Astrocyte of the spinal cord (primary cell): ENCODE measurements around the gene RPL13.

Experiments
- DNase-seq: peaks from one replicate; pipeline ENCODE4 v3.0.0; 2011; ENCODE audit warnings: low read depth, low spot score
- H3K4me3 ChIP-seq: 2 replicates; pipeline ENCODE4 v1.5.1; 2011; ENCODE audit warnings: low read depth, mild to moderate bottlenecking, low read length, moderate library complexity
- CTCF ChIP-seq: IDR thresholded peaks from 2 replicates; pipeline ENCODE4 v1.5.1; 2012; ENCODE audit warnings: low read depth, mild to moderate bottlenecking, low read length, inconsistent platforms
- in situ Hi-C: cut with HindIII; loops from 2 replicates; pipeline ENCODE4 v1.10.0; 2017; ENCODE audit warnings: low sequenced_read_pairs

RPL13 gene

GRCh38 chr16:89572073-89572484 lies 11.6 kb downstream of the RPL13 start:
- DNase-seq: no peak
- TF ChIP-seq CTCF: no peak
- in situ Hi-C loops: no loop called here
- no peak overlapping the region for H3K4me3 ChIP-seq

DNA sequence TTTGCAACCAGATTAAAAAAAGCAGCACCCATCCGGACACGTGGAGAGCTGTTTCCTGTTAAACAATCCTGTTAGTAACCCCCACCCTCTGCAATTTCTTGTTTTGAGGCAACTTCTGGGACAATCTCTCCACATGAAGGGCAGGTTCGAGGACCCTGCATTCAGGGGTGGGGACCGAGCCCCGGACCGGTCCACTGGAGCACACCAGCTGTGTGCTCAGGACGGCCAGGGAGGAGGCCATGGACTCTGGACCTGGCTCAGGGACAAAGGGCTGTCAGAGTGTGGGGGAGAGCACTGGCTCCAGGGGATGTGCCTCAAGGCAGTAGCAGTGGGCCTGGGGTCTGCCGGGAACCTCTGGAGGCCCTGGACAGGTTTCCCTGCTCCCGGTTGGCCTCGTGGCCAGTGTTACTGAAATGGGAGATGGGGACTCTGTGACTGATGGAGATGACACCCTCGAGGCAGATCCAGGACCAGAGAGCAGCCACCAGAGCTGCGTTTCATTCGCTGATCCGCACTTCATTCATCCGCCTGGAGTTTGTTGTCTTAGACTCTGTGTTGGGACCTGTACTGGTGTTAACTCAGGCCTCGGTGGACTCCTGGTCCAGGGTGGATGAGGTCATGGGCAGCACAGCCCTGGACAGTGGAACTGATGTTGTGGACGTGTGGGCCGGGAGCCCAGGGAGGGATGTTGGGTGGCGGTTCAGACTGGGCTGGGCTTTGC lies 12.2 kb downstream of the RPL13 start:
- no peak for DNase-seq
- in situ Hi-C loops: no loop called here
- no peak overlapping the region for H3K4me3 ChIP-seq
- TF ChIP-seq CTCF: no peak

- DNase-seq: no peak
- H3K4me3 ChIP-seq: peak overlapping the region; percentile 20
- in situ Hi-C loops: no loop called here
- no peak for TF ChIP-seq CTCF
These were observed 13.6 kb downstream of the RPL13 start for GRCh38 chr16:89573826-89574680.

GRCh38 chr16:89574681-89575246 lies 14.3 kb downstream of the RPL13 start:
- in situ Hi-C loops: no loop called here
- DNase-seq: peak; percentile 72
- peak; percentile 75 for TF ChIP-seq CTCF
- H3K4me3 ChIP-seq: peak overlapping the region; percentile 46

DNA sequence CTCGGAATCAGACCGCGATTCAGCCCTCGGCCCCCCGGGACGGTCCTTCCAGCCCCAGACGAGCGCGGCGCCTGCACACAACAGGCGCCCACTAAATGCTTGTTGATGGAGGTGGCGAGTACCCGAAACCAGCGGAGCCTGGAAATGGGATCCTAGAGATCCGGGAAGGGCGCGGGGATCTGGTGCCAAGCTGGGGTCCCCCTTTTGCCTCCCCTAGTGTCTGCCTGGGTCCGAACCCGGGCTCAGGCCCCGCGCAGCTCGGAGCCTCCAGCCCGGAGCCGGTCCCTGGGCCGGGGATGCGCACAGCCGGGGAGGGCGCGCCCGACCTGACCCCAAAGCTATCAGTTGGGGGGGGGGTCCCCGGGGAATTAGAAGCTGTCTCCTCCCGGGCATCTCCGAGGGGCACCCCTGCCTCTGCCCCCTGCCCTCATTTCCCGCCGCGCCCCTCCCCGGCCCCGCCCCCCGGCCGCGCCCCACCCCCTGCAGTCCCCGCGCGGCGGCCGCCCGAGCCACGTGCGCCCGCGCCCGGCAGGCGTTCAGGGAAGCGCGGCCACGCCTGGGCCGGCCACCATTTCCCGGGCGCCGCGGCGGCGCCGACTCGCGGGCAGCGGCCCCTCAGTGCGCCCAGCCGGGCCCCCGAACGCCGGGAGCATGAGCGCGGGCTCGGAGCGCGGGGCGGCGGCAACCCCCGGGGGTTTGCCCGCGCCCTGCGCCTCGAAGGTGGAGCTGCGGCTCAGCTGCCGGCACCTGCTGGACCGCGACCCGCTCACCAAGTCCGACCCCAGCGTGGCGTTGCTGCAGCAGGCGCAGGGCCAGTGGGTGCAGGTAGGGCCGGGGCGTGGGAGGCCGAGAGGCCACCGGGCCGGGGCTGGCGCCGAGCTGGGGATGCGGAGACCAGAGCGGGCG lies 15.0 kb downstream of the RPL13 start, which contains the start of gene CPNE7:
TSS of gene CPNE7 (plus strand) at position 512 of the 906 bp plus-strand sequence. CDS start at position 652, 140 bp downstream.
- H3K4me3 ChIP-seq: peak within 1 kb of the TSS; percentile 46
- no peak for TF ChIP-seq CTCF
- in situ Hi-C loops: no loop called here
- DNase-seq: peak; percentile 9
